HL-60/S4 treated with phorbol 12-myristate 13-acetate at 8.2 ng/mL for 4 days and 3 days (cell line): ENCODE data around the gene GLRB.
"Not testable (repeated sequence)": the region's sequence is repeated elsewhere in the genome, so short reads cannot be mapped to it uniquely, and the experiment has no call there.

Experiments
- in situ Hi-C: fragments of 300-500 bp; cut with MboI; formaldehyde crosslinking; loops from 2 replicates; pipeline ENCODE4 v1.15.0; 2022; ENCODE audit warnings: low sequenced_read_pairs

The GLRB gene

GRCh38 chr4:157075811-157076577 lies at the start of gene GLRB:
GLRB (plus strand) TSS chr4:157076150; CDS start chr4:157078025, 1,875 bp downstream.
- in situ Hi-C loops = no loop called here

GRCh38 chr4:157035471-157035870 lies 40.5 kb upstream of the GLRB start:
- in situ Hi-C loops = no loop called here

- in situ Hi-C loops = no loop called here
Observed at GRCh38 chr4:157040405-157040804, 35.5 kb upstream of the GLRB start.

DNA sequence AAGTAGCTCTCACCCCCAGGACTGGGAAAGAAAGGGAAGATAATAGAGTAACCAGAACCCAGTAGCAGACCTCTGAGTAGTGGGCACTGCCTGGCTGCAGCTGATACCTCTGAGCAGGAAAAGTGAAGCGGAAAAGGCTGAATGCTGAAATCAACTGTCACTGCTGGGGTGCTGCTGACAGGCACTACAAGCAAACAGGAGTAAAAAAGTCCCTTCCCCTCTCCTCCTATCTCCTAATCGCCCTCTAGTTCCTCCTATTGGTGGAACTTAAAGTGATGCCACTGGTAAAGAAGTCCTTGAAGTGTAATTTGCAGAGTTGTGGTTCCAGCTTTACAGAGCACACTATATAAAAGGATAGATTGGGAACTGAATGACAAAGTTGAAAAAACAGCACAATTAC lies 32.8 kb upstream of the GLRB start:
- in situ Hi-C loops = no loop called here

DNA sequence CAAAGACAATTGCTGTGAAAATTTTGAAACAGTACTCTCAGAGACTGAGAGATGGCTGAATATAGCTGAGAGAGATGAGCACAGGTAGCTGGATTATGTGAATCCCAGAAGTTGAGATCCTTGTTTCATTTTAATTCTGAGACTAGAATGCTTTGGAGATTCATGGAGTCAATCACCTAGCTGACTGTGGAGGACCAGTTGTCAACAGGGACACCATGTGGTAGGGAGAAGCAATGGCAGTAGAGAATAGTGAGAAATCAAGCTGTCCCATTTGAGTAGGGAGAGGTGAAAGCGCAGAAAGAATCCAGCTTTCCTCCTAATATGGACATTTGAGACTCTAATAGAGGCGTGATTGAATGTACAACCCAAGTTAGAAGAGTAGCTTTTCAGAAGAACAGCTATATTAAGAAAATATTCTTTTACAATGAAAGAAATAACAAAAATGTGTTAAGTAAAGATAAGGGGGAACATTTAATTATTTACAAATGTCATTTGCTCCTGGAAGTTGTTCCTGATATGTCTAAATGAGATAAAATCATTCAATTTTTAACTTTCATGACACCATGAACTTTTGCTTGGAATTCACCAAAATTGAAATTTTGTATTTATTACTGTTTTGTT lies 30.3 kb upstream of the GLRB start:
- in situ Hi-C loops = no loop called here

DNA sequence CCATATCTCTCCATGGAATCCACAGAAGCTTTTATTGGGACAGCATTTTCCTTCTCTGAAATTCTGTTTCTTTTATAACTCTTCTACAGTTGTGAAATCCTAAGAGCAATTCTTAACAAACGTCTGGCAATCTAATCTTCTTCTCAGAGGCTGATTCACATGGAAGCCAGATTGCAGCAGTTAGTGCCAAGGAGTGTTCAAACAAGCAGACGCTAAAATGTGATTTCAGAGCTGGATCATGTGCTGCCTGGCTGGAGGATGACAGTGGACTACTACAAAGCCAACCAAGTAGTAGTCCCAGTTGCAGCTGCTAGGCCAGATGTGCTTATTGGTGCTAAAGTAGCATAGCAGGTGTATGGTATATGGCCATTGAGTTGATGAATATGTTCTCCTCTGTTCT lies 27.7 kb upstream of the GLRB start:
- in situ Hi-C loops = no loop called here

DNA sequence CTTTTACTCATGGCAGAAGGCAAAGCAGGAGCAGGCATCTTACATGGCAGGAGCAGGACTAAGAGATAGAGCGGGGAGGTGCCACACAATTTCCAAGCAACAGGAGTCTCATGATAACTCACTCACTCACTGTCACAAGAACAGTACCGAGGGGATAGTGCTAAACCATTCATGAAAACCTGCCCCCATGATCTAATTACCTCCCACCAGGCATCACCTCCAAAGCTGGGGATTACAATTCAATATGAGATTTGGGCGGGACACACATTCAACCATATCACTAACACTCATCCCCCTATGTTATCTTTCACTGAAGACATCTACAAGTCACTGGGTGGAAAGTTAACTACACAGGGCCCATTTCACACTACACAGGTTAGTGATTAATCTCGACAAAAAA lies 25.4 kb upstream of the GLRB start:
- in situ Hi-C loops = no loop called here

DNA sequence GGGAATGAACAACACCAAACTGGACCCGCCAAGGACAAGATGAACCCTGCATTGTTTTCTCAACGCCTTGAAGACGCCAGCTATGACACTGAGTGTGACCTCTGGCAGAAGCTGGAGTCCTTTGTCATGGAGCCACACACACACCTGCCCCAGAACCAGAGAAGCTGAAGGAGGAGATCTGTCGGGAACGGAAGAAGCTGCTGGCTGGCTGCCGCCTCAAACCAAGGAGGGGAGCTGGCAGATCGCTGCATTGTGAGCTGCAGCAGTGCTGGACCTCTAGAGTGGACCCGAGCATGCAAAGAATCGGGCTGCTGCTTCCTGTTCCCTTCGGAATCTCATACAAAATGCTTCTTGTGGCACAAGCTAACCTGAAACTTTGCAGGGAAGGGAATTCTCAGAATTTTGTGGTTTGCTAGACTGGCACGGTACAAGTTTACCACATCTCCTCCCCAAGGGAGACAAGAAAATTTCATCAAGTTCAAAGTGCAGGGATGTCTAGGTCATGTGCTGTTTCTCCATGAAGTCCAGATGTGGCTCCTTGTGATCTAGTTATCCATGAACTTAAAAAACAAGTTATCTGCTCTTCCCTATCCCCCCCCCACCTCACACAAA lies 23.4 kb upstream of the GLRB start:
- in situ Hi-C loops = no loop called here

- in situ Hi-C loops = no loop called here
Observed at GRCh38 chr4:157057218-157057617, 18.7 kb upstream of the GLRB start.

DNA sequence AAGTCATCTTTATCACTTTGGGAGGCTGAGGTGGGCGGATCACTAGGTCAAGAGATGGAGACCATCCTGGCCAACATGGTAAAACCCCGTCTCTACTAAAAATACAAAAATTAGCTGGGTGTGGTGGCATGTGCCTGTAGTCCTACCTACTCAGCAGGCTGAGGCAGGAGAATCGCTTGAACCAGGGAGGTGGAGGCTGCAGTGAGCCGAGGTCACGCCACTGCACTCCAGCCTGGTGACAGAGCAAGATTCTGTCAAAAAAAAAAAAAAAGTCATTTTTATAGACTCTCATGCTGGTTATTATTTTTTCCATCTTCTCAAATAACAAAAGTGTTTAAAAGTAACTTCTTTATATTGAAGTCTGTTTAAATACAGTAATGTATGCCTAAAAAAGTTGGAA lies 17.1 kb upstream of the GLRB start:
- in situ Hi-C loops = not testable (repeated sequence)

GRCh38 chr4:157072002-157072401 lies 3.9 kb upstream of the GLRB start:
- in situ Hi-C loops = no loop called here

GRCh38 chr4:157075401-157075800 lies 549 bp upstream of the GLRB start:
- in situ Hi-C loops = no loop called here

DNA sequence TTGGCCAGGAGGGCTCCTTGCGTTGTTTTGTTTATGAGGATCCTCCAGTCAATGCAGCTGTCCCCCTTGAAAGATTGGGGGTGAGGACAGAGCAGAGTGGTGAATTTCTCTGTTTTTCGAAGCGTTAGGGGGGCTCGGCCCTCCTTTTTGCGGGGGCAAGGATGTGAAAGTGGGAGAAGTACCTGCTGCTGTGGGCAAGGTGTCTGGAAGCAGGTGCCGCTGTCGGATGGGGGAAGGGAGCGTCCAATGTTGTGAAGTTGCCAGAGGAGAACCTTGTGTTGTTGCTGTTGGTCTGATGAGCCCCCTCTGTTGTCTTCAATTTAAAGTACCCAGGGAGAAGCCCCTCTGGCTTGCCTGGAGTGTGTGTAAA lies 613 bp downstream of the GLRB start:
- in situ Hi-C loops = no loop called here

DNA sequence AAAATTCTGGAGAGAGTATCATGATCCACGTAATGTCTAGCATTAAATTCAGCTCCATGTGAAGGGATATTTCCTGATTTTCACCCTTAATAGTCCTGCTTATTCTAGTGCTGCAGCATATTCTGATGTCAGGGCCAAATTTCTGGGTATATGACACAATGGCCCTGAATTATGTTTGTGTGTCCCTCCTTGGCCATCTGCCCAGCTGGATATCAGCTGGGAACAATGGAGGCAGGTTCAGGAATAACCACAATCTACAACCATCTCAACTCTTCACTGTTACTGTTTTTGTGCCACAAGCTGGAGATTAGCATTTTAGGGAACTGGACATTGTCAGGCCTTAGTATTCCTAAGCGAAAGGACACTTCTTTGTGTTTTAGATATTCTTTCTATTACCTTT lies 3.5 kb downstream of the GLRB start:
- in situ Hi-C loops = no loop called here

DNA sequence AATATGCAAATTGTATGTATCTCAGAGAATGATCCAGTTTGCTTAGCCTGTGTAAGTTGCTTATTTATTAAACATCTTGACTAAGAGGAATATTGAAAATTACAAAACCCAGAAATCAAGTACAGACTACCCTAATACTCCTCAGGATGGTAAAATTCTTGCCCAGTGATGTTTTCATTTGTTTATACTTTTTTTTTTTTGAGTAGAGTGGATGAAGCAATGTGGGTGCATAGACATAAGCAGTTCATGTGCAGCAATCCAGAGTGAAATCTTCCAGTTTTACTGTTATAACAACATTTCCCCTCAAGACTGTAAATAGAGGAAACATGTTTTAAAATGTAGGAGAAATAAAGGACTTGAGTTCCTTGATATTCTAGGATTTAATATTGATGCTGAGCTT lies 4.7 kb downstream of the GLRB start:
- in situ Hi-C loops = no loop called here

DNA sequence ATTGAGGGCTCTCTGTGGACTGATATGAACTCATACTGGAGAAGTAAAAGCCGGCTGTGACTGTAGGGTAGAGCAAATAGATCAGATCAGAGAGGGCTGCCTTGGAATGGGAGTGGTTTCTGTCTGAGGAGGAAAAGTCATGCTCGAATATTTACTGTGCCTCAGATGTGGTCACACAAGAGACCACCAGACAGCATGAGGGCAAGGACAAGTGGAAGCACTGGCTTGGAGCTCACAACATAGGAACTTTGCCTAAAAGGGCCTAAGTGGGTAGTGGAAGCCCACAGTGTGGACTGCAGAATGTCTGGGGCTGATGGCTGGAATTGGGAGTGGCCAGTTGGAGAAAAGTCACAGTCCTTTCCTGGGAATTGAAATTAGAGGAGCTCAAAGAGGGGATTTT lies 19.8 kb downstream of the GLRB start:
- in situ Hi-C loops = no loop called here

DNA sequence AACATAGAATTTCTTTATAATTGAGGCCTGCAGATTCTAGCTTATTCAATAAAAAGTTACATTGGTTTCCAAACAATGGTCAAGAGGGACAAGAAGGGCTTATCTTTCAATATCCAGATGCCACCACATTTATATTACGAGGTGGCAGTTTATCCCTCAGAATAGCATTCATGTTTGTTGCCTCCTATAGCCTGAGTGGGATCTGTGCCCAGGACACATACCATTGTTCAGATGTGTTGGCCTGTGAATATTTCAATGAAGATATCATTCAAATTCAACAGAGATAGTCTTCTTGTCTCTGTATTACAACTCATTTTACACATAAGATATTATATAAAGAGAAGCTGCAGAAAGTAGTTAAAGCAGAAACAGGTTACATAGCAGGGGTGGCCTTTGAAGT lies 20.5 kb downstream of the GLRB start:
- in situ Hi-C loops = no loop called here

DNA sequence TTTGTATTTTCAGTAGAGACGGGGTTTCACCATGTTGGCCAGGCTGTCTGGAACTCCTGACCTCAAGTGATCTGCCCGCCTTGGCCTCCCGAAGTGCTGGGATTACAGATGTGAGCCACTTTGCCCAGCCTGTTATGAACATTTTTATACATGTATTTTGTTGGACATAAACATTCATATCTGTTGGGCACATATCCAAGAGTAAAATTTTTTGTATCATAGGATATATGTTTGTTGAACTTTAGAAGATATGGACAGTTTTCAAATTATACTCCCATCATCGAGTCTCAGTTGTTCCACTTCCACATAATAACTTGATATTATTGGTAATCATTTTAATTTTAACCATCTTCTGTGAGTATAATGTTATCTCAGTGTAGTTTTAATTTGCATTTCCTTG lies 23.6 kb downstream of the GLRB start:
- in situ Hi-C loops = no loop called here

GRCh38 chr4:157104541-157104940 lies 28.6 kb downstream of the GLRB start:
- in situ Hi-C loops = no loop called here

GRCh38 chr4:157114671-157115070 lies 38.7 kb downstream of the GLRB start:
- in situ Hi-C loops = no loop called here

DNA sequence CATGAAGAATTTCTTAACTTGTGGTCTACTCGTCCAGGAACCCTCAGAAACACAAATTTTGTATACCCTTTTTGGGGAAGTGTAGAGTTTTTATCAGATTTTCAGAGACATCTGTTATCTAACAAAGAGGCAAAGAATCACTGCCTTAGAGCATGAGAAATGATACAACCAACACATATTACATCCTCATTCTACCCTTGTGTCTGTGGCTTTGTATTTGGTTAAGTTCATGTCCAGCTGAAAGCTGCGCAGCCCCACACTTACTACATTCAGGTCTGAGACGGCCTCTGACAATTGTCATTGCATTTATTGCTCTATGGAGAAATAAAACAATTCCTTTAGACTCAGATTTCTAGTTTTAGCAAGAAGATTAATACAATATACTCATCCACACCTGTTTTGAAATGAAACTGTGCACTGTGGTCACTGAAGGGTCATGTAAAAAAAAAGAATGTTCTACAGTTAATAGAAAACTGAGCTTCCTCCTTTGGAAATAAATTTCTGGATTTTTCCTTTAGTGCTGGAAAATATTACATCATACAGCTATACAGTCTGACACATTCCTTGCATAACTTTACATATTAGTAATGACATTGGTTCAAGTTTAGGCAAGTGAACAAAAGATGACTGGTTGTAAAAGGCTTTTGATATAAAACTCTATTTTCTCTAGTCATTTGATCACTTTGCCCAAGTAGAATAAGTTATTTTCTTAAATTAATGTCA lies 39.8 kb downstream of the GLRB start:
- in situ Hi-C loops = no loop called here

DNA sequence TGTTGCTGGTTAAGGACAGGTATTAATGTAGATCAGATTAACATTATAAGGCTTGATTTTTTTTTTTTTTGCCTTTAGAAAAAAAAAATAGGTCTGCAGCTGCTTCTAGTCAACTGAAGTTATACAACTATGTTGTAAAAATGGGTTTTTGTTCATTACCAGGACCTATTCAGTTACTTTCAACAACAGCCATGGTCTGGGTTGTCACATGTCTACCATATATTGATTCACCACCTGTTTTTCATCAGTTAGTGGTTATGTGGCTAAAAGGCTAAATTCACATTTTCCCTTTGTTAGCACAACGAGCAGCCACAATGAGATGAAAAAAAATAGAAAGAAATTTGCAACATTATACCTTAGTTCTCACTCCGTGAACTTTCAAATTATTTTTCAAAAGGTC lies 45.5 kb downstream of the GLRB start:
- in situ Hi-C loops = no loop called here
